Stimulated activated CD8-positive, alpha-beta memory T cell treated with anti-CD3 and anti-CD28 coated beads, Interleukin-4, amount 100 ng/mL, for 48 hours (primary cell): ENCODE measurements around the gene PRDM8.
"Not testable (repeated sequence)": the region's sequence is repeated elsewhere in the genome, so short reads cannot be mapped to it uniquely, and the experiment has no call there.

Source experiments
- DNase-seq: peaks from one replicate; pipeline ENCODE4 v3.0.0-alpha.2; 2020

The PRDM8 gene

DNA sequence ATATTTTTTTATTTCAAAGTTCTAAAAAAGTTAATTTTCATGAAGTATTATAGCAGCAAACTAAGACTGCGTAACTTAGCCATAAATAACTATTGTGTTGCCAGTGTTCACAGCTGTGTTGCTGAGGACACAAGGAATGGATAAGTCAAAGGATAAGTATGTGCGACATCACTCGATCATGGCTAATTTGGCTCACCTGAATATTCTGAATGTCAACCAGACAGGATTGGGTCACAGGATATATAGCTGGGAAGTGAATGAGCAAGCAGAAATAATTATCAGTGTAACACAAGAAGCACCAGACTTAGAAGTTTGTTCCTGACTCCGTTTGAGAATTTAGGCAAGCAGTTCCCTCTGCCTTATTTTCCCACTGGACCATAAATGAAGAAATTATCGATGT lies 33.9 kb downstream of the PRDM8 start:
- DNase-seq: no peak

DNA sequence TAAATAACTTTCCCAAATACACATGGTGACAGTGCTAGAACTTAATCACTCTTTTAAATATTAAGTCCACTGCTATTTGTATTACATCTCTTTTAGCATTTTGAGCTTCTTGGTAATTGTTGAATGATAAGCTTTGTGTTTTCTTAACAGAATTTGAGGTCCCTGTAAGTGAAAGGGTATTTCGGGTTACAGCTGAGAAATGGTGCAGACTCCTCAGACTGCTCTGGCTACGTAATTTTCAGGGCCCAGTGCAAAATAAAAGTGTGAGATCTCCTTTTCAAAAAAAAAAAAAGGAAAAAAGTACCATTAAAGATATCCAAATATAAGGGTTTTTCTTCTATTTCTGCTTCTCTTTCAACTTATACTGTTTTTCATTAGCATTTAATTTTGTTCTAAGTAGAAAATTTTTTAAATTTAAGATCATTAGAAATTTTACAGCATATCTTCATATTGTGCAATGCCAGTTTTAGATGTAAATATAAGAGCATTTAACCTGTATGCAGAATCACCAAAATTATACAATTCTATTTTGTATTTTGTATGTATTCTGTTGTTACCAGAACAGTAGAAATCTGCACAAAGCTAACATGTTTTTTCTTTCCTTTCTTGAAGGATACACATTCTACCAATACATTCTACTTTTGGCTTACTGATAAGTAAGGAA lies 35.5 kb downstream of the PRDM8 start:
- DNase-seq: no peak

DNA sequence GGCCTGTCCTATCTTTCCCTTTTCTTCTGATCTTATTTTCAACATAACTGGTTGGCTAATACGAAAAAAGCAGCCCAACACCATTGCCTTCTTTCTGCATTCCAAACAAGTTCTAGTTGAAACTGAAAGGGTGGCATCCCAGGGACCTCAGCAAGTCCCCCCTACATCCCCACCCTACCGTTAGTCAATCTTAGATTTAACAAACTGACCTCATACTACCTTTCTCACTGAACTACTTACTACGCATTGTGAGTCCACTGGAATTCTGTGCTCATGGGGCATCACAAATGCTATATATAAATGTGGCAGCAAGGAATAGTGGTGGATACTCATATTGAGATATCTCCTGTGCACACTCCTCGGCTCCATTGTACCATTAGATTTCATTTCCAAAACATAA lies 36.1 kb downstream of the PRDM8 start:
- no peak for DNase-seq

DNA sequence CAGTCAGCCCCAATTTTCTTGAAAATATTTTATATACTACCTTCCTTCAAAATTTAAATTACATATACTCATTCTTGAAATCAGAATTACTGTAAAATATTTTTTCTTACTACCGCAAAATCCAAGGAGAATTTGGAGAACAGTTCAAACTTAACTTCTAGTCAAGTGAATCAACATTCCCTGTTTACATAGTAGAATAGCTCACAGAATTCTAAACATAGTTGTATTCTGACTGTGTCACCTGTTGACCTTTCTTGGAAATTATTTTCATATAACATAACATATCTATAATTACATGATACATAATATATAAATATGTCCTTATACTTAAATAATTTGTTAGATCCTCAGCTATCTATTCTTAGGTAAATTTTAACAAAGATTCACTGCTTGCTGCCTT lies 38.1 kb downstream of the PRDM8 start:
- no peak for DNase-seq

DNA sequence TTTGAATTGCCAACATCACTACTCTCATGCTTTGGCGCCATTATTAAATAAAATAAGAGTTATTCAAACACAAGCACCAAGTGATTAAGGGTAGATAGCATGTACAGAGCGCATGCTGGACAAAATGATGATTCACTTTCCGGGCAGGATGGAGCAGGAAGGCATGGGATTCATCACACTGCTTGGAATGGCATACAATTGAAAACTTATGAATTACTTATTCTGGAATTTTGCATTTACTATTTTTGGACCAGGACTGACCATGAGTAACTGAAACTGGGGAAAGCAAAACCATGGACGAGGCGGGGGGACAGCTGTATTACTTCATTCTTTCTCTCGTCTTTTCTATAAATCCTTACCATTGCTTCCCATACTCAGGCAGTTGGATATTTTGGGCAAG lies 40.7 kb downstream of the PRDM8 start:
- DNase-seq: no peak

DNA sequence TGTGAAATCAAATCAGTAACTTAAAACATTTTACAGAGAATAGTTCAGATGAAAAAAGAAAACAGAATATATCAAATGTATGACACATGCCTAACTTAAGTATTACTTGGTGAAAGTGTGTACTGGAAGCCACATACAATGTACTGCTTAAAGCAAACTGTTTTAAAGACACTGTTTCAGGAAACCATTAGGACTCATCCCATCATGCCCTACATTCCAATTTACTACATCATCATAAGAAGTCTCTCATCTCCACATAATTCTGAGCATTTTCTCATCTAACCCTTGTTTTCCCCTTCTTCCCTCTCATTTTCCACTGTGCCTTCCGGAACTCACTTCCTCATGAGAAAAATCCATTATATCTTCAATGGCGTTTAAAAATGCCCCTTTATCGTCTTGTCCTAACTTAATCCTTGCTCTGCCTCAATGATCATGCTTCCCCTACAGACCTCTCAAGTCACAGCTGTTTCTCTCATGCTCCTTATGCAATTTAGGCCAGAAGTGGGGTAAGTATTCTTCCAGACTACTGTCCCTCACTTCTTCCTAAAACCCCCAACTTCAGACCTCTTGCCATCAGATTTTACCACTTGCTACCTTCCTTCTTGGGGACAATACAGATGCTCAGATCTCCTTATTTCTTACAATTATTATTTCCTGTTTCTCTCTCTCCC lies 42.3 kb downstream of the PRDM8 start:
- DNase-seq: no peak

DNA sequence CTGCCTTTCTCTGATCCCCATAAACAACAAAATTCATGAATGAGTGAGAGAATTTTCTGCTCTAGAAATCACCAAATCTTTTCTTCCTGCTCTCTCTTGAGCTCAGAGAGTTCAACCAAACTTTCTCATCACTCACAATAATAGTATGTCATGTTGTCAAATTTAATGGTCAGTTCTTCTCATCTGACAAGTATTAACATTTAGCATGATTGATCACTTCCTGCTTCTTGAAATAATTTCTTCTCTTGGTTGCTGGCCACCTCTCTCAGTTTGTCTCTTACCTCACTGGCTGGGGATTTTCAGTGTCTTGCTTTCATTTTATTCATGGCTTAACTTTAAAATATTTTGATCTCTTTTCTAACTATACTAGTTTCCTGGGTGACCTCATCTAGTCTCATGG lies 43.7 kb downstream of the PRDM8 start:
- no peak for DNase-seq

DNA sequence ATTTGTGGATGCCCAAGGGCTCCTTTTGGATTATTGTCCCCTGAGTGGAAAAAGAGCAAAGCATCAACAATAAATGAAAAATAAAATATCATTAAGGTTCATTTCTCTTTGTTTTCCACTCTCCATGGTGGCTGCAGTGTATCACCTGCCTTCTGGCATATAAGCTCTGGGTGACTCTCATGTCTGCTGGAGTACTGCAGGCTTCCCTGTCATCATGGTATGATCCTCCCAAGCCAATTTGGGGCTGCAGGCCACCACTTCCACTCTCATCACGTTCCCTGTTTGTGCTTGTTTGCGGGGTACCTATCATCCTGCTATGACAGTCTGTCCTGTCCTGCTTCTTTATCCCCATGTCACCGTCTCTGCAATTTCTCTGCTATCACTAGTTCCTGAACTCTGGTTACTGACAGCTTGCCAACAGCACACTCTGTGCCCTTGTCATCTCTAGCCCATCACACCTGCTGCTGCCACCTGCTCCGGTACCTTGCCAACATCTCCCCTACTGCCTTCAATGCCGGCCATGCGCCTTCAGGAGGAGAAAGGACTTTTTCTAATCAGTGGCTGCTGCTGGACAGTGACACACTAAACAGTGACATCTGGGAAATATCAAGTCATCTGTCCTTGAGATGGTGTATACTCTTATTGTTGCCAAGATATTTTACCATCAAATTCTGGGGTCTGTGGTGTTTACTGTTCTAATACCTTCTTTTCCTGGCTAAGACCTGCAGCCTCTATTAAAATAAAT lies 46.1 kb downstream of the PRDM8 start:
- no peak for DNase-seq

DNA sequence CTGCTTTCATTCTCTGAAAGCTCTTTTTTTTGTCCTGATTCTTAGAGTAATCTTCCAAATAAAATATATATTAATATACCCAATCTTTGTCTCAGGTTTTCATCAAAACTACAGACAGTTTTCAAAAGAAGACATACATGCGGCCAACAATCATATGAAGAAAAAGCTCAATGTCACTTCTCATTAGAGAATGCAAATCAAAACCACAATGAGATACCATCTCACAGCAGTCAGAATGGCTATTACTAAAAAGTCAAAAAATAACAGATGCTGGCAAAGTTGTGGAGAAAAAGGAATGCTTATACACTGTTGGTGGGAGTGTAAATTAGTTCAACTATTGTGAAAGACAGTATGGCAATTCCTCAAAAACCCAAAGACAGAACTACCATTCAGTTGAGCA lies 50.2 kb downstream of the PRDM8 start:
- DNase-seq: not testable (repeated sequence)

DNA sequence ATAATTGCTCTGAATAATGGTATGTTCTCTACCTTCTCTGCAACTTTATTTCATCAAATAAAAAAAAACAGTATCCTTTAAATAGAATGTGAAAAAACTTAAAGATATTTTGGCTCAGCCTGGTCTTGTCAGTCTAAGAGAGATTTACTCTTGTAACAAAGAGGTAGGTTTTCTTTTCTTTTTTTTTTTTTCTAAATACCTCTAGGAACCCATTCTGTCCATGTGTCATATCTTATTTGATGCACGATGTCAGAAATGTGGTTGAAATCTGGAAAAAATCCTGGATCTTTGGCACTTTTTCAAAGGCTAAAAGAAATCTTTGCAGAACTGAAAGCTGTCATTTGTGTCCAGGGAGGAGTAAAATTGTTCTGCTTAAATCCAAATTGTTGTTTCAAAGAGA lies 51.8 kb downstream of the PRDM8 start:
- no peak for DNase-seq

DNA sequence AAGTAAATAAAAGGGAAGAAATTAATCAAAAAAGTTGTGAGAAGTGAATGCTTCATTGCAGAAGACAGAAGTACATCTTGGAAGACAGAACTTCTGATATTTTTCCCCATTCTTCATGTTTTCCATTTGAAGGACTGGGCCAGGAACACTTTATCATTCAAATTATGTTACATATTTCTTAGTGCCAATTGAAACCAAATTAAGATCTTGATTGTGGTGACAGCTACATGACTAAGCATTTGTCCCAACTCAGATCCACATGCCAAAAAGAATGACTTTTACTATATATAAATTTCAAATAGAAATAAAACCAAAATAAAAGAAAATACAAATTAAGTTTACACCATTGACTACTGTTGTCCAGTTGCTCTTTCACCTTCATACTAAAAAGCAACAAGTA lies 55.1 kb downstream of the PRDM8 start:
- DNase-seq: no peak

DNA sequence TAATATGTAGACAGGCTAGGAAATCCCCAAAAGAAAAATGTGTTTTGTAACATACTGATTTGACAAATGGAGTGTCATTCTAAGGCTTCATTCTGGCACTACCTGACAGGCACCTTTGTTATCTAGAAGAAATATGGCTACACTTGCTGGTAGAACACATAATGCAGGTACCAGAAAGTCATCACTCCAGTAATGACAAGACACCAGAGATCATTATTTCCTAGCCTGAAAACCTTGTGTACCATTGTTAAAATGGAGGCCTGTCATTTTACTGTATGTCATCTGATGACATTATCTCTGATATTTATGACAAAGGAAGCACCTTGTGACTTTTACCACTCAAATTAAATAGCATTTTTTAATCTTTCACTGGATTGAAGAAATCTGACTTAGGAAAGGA lies 55.6 kb downstream of the PRDM8 start:
- no peak for DNase-seq

DNA sequence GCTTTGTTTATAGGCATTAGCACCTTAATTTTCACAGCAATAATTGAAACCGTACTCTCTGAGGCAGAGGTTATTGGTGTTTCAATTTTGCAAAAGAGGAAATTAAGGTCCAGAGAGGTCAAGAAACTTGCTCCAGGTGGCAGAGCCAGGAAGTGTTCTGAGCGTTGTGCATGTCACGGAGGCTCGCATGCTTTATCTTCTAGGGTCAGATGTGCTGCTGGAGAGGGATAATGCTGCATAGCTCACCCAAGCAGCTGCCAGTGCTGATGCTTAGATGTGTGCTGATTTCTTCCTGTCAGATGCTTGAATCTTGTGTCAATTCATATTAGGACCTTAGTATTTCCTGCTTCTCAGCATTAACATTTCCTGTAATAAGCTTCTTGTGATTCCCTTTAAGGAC lies 56.2 kb downstream of the PRDM8 start:
- no peak for DNase-seq
